Measurements from ENCODE around the gene WDR82. TPM values are rescaled to one million over a fixed set of nuclear protein-coding genes. Genes with fewer than 3 reads are reported as not detected.

The WDR82 gene
- total RNA-seq, 1 donor from 2014 or later = 57.4 TPM

- Histone ChIP-seq H3K27ac (ENCODE audit: low read depth, low read length) (no peak overlapping the region), H3K79me2 (ENCODE audit: insufficient read depth, low read length) (no peaks in the 10 kb centered on the region), H3K4me2 (ENCODE audit: low read length) (no peak overlapping the region), H3K4me1 (ENCODE audit: insufficient read depth, low read length) (peaks cover 11% of the 10 kb centered on the region), H3K4me3 (ENCODE audit: insufficient read depth, low read depth, low read length) (no peak overlapping the region), H3K36me3 (ENCODE audit: insufficient read depth, low read length) (no peaks in the 10 kb centered on the region), H4K20me1 (ENCODE audit: insufficient read depth, low read length) (no peaks in the 10 kb centered on the region), H3K9ac (ENCODE audit: low read length) (no peak overlapping the region), H3K27me3 (ENCODE audit: insufficient read depth, low read length) (no peaks in the 10 kb centered on the region), H2AFZ (ENCODE audit: low read depth, low read length) (no peak overlapping the region), H3K9me3 (ENCODE audit: insufficient read depth, low read depth, low read length) (no peaks in the 10 kb centered on the region)
- no peak for DNase-seq (ENCODE audit: low read depth)
- Mint-ChIP-seq H3K4me3 (ENCODE audit: unreplicated experiment) (no peak overlapping the region), H3K27me3 (ENCODE audit: low read depth, unreplicated experiment) (peaks cover 27% of the 10 kb centered on the region), H3K9me3 (ENCODE audit: unreplicated experiment) (peaks cover 4% of the 10 kb centered on the region), H3K4me1 (ENCODE audit: low read depth, unreplicated experiment) (peaks cover 7% of the 10 kb centered on the region), H3K36me3 (ENCODE audit: low read depth, unreplicated experiment) (peaks cover 12% of the 10 kb centered on the region), H3K27ac (ENCODE audit: unreplicated experiment) (no peak overlapping the region)
- no peak for FAIRE-seq
- TF ChIP-seq CTCF (IDR thresholded peaks at IDR 0.05; ENCODE audit: insufficient read depth, low read depth, low read length) (no peak), EZH2 (IDR thresholded peaks at IDR 0.05; ENCODE audit: insufficient read depth, low read length) (no peak)
These were observed 32.6 kb upstream of the WDR82 start for GRCh38 chr3:52310861-52311575.

GRCh38 chr3:52308308-52308707 lies 29.9 kb upstream of the WDR82 start:
- H3K4me3 ChIP-seq (ENCODE audit: insufficient read depth, low read depth, low read length) = no peak overlapping the region
- Mint-ChIP-seq H3K9me3 (ENCODE audit: unreplicated experiment) (peaks cover 2% of the 10 kb centered on the region), H3K4me1 (ENCODE audit: low read depth, unreplicated experiment) (peaks cover 5% of the 10 kb centered on the region), H3K27me3 (ENCODE audit: low read depth, unreplicated experiment) (peaks cover 44% of the 10 kb centered on the region), H3K27ac (ENCODE audit: unreplicated experiment) (no peak overlapping the region), H3K36me3 (ENCODE audit: low read depth, unreplicated experiment) (peaks cover 18% of the 10 kb centered on the region), H3K4me3 (ENCODE audit: unreplicated experiment) (no peak overlapping the region)
- H3K9me3 ChIP-seq (ENCODE audit: insufficient read depth, low read depth, low read length) = no peaks in the 10 kb centered on the region
- H4K20me1 ChIP-seq (ENCODE audit: insufficient read depth, low read length) = no peaks in the 10 kb centered on the region
- H3K79me2 ChIP-seq (ENCODE audit: insufficient read depth, low read length) = no peaks in the 10 kb centered on the region
- H3K4me1 ChIP-seq (ENCODE audit: insufficient read depth, low read length) = peaks cover 3% of the 10 kb centered on the region
- no peak for FAIRE-seq
- no peak overlapping the region for H3K27ac ChIP-seq (ENCODE audit: low read depth, low read length)
- no peak for DNase-seq (ENCODE audit: low read depth)
- H2AFZ ChIP-seq (ENCODE audit: low read depth, low read length) = no peak overlapping the region
- H3K4me2 ChIP-seq (ENCODE audit: low read length) = no peak overlapping the region
- no peak overlapping the region for H3K9ac ChIP-seq (ENCODE audit: low read length)
- TF ChIP-seq EZH2 (IDR thresholded peaks at IDR 0.05; ENCODE audit: insufficient read depth, low read length) (no peak), CTCF (IDR thresholded peaks at IDR 0.05; ENCODE audit: insufficient read depth, low read depth, low read length) (no peak)
- H3K27me3 ChIP-seq (ENCODE audit: insufficient read depth, low read length) = no peaks in the 10 kb centered on the region
- H3K36me3 ChIP-seq (ENCODE audit: insufficient read depth, low read length) = no peaks in the 10 kb centered on the region

- no peak overlapping the region for H3K4me3 Mint-ChIP-seq (ENCODE audit: unreplicated experiment)
- peaks cover 2% of the 10 kb centered on the region for H3K9me3 Mint-ChIP-seq (ENCODE audit: unreplicated experiment)
These were observed 28.5 kb upstream of the WDR82 start for GRCh38 chr3:52306978-52307377.

More at GRCh38 chr3:52306978-52307377, 28.5 kb upstream of the WDR82 start:
- no peak overlapping the region for H3K27ac Mint-ChIP-seq (ENCODE audit: unreplicated experiment)
- Histone ChIP-seq H2AFZ (ENCODE audit: low read depth, low read length) (no peak overlapping the region), H3K36me3 (ENCODE audit: insufficient read depth, low read length) (no peaks in the 10 kb centered on the region), H3K79me2 (ENCODE audit: insufficient read depth, low read length) (no peaks in the 10 kb centered on the region), H3K9ac (ENCODE audit: low read length) (no peak overlapping the region), H3K27ac (ENCODE audit: low read depth, low read length) (no peak overlapping the region), H3K9me3 (ENCODE audit: insufficient read depth, low read depth, low read length) (no peaks in the 10 kb centered on the region), H3K4me1 (ENCODE audit: insufficient read depth, low read length) (peaks cover 3% of the 10 kb centered on the region), H4K20me1 (ENCODE audit: insufficient read depth, low read length) (no peaks in the 10 kb centered on the region), H3K4me3 (ENCODE audit: insufficient read depth, low read depth, low read length) (no peak overlapping the region), H3K27me3 (ENCODE audit: insufficient read depth, low read length) (no peaks in the 10 kb centered on the region), H3K4me2 (ENCODE audit: low read length) (no peak overlapping the region)
- H3K27me3 Mint-ChIP-seq (ENCODE audit: low read depth, unreplicated experiment) = peaks cover 45% of the 10 kb centered on the region
- H3K4me1 Mint-ChIP-seq (ENCODE audit: low read depth, unreplicated experiment) = peaks cover 5% of the 10 kb centered on the region
- DNase-seq (ENCODE audit: low read depth) (no peak), FAIRE-seq (no peak)
- H3K36me3 Mint-ChIP-seq (ENCODE audit: low read depth, unreplicated experiment) = peaks cover 18% of the 10 kb centered on the region
- TF ChIP-seq EZH2 (IDR thresholded peaks at IDR 0.05; ENCODE audit: insufficient read depth, low read length) = no peak
- TF ChIP-seq CTCF (IDR thresholded peaks at IDR 0.05; ENCODE audit: insufficient read depth, low read depth, low read length) = no peak
